ENCODE measurements around the gene CELF6. TPM values are rescaled to one million over a fixed set of nuclear protein-coding genes. Genes with fewer than 3 reads are reported as not detected.
A peak's percentile ranks its signal among the peaks of the same experiment; 100 is the strongest.

Gene CELF6
- 2.0 and 2.2 TPM in 2 replicates for total RNA-seq

DNA sequence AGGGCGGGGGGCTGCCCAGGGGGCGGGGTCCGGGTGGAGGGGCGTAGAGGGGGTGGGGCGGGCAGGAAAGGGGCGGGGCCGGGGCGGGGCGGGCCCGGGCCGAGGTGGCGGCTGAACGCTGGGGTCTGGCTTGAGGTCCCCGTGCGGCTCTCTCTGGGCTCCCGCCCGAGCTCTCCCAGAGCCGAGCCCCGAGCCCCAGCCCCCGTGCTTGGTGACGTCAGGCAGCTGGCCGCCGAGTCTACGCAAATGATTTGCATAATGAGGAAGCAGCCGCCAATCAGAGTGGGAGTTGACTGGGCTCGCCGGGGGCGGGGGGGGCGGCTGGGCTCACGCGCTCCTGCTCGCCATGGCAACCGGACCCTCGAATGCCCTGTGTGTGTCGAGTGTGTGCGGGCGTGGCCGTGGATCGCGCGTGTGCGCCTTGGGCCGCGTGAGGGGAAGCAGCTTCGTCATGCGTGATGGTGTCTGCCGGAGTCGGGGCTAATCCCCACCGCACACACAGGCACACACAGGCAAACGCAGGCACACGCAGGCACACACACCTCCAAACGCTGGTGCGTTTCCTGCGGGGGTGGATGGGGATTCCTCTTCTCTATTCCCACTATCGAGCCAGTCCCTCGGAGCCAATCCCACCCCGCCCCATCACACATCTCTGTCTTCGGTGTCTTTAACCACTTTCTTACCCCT, at the start of gene CELF6:
CELF6 (minus strand) TSS at position 173 of the 687 bp plus-strand sequence. CDS start 283 bp downstream, outside the sequence.
- DNase-seq (peak; percentile 77), ATAC-seq (ENCODE audit: low read depth) (peak; percentile 81)
- H3K4me1 Mint-ChIP-seq = peaks cover 18% of the 10 kb centered on the region
- POLR2A ChIA-PET = interaction anchor here (0.8 to 2.7 kb wide), 5 partner anchors 41 to 94 kb away, joined by 3 to 14 read pairs (median 4); partner anchors contain the start of genes HEXA and PKM
- TF ChIP-seq, protein P1, sequence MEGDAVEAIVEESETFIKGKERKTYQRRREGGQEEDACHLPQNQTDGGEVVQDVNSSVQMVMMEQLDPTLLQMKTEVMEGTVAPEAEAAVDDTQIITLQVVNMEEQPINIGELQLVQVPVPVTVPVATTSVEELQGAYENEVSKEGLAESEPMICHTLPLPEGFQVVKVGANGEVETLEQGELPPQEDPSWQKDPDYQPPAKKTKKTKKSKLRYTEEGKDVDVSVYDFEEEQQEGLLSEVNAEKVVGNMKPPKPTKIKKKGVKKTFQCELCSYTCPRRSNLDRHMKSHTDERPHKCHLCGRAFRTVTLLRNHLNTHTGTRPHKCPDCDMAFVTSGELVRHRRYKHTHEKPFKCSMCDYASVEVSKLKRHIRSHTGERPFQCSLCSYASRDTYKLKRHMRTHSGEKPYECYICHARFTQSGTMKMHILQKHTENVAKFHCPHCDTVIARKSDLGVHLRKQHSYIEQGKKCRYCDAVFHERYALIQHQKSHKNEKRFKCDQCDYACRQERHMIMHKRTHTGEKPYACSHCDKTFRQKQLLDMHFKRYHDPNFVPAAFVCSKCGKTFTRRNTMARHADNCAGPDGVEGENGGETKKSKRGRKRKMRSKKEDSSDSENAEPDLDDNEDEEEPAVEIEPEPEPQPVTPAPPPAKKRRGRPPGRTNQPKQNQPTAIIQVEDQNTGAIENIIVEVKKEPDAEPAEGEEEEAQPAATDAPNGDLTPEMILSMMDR (IDR thresholded peaks at IDR 0.05) = no peak
- peaks cover 6% of the 10 kb centered on the region for H3K9me3 Mint-ChIP-seq
- H3K4me3 Mint-ChIP-seq = peak within 1 kb of the TSS; percentile 86
- H3K27me3 Mint-ChIP-seq = no peaks in the 10 kb centered on the region
- peaks cover 15% of the 10 kb centered on the region for H3K36me3 Mint-ChIP-seq (ENCODE audit: low read depth)
- intact Hi-C loops (cut with micrococcal nuclease) = loop anchor here (1.0 to 10.0 kb wide), 6 partner anchors 55 to 765 kb away; partner anchors contain the start of genes ARIH1, BBS4, HIGD2B and MYO9A
- H3K27ac Mint-ChIP-seq = peak within 1 kb of the TSS; percentile 47
- CTCF ChIA-PET = interaction anchor here (1.0 kb wide), 1 partner anchor 9 kb away, joined by 3 read pairs; no protein-coding TSS in a partner anchor

DNA sequence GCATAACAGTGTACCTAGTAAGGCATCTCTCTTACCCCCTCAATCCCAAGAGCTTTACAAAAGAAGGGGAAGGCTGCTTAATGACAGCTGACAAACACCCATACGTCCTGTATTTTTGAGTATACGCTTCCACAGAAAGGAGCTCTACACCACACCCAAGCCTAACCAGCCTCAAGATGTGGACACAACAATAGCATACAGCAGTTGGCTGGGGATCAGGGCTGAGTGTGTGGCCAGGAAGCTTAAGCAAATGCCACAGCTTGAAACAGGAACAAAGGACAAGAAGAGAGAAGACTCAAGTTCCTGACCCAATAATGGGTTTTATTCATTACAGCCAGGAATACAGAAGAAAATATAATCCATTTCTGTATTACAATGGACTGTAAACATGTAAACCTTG, 48.9 kb upstream of the CELF6 start:
- peak overlapping the region; percentile 17 for H3K4me3 Mint-ChIP-seq
- POLR2A ChIA-PET = no interaction called here
- H3K27ac Mint-ChIP-seq = no peak overlapping the region

DNA sequence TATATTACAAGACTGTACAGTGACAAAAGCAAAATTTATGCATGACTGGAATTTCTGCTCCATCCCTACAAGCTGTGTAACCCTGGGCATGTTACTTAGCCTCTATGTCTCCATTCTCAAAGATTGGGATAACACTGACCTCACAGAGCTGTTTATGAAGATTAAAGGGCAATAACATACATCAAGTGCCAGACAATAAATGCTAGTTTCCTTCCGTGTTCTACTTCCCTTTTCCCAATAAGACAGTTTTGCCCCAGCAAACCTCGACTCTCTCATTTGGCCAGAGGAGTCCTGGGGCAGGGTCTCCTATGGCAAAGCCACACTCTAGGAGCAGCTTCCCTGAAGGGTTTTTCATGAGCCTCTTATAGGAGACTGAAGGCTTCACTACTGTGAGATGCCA, 48.4 kb upstream of the CELF6 start:
- Mint-ChIP-seq H3K27me3 (no peaks in the 10 kb centered on the region), H3K36me3 (ENCODE audit: low read depth) (peaks cover 49% of the 10 kb centered on the region), H3K27ac (peak overlapping the region; percentile 9), H3K4me1 (peaks cover 77% of the 10 kb centered on the region), H3K9me3 (no peaks in the 10 kb centered on the region), H3K4me3 (peak overlapping the region; percentile 4)
- TF ChIP-seq, protein P1 (IDR thresholded peaks at IDR 0.05) = no peak
- no peak for ATAC-seq (ENCODE audit: low read depth)
- DNase-seq = no peak
- intact Hi-C loops (cut with micrococcal nuclease) = no loop called here
- ChIA-PET CTCF (no interaction called here), POLR2A (no interaction called here)

More for the DNA sequence above, 48.9 kb upstream of the CELF6 start:
- Mint-ChIP-seq H3K36me3 (ENCODE audit: low read depth) (peaks cover 49% of the 10 kb centered on the region), H3K9me3 (no peaks in the 10 kb centered on the region), H3K4me1 (peaks cover 83% of the 10 kb centered on the region), H3K27me3 (no peaks in the 10 kb centered on the region)
- CTCF ChIA-PET = no interaction called here
- ATAC-seq (ENCODE audit: low read depth) (no peak), DNase-seq (no peak)
- intact Hi-C loops (cut with micrococcal nuclease) = no loop called here
- TF ChIP-seq, protein P1 (IDR thresholded peaks at IDR 0.05) = no peak

DNA sequence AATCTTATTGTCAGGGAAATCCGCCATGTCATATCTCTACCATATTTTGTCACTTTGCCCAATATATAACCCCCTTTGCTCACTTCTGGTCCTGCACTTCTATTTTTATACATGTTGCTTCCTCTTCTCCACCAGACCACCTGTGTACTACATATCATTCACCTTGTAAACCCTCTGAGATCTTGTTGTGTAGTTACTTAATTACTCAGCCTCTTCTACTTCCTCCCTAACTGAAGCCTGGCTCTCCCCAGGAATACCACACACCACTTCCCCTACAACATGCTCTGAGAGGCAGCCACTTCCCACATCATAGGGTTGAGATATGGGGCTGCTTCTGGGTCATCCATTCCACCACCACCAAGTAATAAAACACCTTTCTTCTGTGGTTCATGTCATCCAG, 45.9 kb upstream of the CELF6 start:
- ChIA-PET POLR2A (interaction anchor here (0.7 to 2.0 kb wide), 2 partner anchors 10 to 1327 kb away, joined by 3 to 11 read pairs; partner anchors contain the start of gene HEXA), CTCF (no interaction called here)
- H3K4me1 Mint-ChIP-seq = peaks cover 55% of the 10 kb centered on the region
- ATAC-seq (ENCODE audit: low read depth) (peak; percentile 54), DNase-seq (no peak)
- no peaks in the 10 kb centered on the region for H3K9me3 Mint-ChIP-seq
- H3K4me3 Mint-ChIP-seq = no peak overlapping the region
- TF ChIP-seq, protein P1 (IDR thresholded peaks at IDR 0.05) = no peak
- intact Hi-C loops (cut with micrococcal nuclease) = no loop called here
- peaks cover 42% of the 10 kb centered on the region for H3K36me3 Mint-ChIP-seq (ENCODE audit: low read depth)
- H3K27ac Mint-ChIP-seq = peak overlapping the region; percentile 20
- no peaks in the 10 kb centered on the region for H3K27me3 Mint-ChIP-seq

DNA sequence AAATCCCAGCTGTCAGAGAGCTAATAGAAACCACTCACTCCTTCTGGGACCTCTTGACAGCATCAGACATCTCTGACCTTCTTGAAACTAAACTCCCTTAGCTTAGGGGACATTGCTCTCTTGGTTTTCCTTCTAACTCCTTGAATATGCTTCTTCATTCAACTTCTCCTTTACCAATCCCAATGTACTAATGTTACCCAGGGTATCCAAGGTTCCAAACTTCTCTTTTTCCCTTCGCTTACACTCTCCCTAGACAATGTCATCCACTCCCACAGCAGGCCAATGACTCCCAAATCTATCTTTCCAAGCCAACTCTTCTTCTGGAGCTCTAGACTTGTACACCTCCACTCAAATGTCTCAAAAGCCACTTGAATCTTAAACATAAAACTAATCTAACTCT, 41.2 kb upstream of the CELF6 start:
- peaks cover 26% of the 10 kb centered on the region for H3K4me1 Mint-ChIP-seq
- no peak overlapping the region for H3K27ac Mint-ChIP-seq
- TF ChIP-seq, protein P1 (IDR thresholded peaks at IDR 0.05) = no peak
- intact Hi-C loops (cut with micrococcal nuclease) = no loop called here
- H3K36me3 Mint-ChIP-seq (ENCODE audit: low read depth) = peaks cover 33% of the 10 kb centered on the region
- POLR2A ChIA-PET = interaction anchor here (1.1 to 1.5 kb wide), 2 partner anchors 14 to 41 kb away, joined by 3 to 6 read pairs; partner anchors contain the start of genes CELF6 and HEXA
- no peak for ATAC-seq (ENCODE audit: low read depth)
- no peak for DNase-seq
- CTCF ChIA-PET = no interaction called here
- no peaks in the 10 kb centered on the region for H3K9me3 Mint-ChIP-seq
- no peak overlapping the region for H3K4me3 Mint-ChIP-seq
- no peaks in the 10 kb centered on the region for H3K27me3 Mint-ChIP-seq

All from activated B cell treated with CpG ODN at 0.5 μM for 24 hours (primary cell).